GM12864 (cell line): ENCODE results near the gene FRMD4A.

ENCODE experiments used
- DNase-seq: peaks from one replicate; pipeline ENCODE4 v3.0.0-alpha.2; 2011; ENCODE audit warnings: low read depth
- H3K4me3 ChIP-seq: 2 replicates; pipeline ENCODE4 v1.5.1; 2011; ENCODE audit warnings: mild to moderate bottlenecking, low read depth, low read length, control low read depth
- TF ChIP-seq, protein P1 (sequence below): IDR thresholded peaks from 2 replicates; pipeline ENCODE4 v1.5.1; 2011; ENCODE audit warnings: low read depth, mild to moderate bottlenecking, moderate library complexity, low read length, control low read depth, inconsistent platforms; ENCODE audit errors: missing control alignments

The FRMD4A gene

DNA sequence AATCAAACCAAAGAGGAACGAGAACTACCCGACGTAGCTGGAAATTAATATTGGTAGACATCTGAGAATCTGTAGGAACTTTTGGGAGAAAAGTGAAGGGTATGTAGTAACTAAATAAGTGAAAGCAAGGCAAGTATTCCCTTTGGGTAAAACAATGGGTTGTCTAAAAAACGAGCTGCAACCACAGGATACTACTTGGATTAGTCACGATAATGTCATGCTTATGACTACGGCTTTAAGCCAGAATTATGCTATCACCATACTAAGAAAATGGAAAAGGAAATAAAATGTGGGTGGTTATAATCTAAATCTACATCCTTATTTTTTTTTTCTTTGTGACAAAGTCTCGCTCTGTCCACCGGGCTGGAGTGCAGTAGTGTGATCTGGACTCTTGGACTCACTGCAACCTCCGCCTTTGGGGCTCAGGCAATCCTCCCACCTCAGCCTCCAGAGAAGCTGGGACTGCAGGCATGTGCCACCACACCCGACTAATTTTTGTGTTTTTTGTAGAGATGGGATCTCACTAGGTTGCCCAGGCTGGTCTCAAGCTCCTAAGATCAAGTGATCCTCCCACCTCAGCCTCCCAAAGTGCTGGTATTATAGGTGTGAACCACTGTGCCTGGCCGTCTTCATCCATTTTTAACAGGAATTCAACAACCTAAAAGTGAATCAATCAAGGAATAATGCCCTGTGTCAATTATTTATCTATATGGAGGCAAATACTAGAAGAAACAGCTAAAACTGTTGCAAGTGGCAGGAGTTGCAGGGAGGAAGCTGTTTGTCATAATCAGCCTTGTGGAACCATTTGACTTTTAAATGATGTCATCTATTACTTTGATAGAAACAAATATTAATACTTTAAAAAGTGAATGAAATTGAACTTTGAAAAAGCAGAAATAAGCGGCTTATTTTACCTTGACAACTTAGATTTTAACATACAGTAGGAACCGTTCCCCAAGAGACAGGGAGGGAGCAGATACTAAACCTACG lies 554.6 kb downstream of the FRMD4A start:
- no peak overlapping the region for H3K4me3 ChIP-seq
- DNase-seq, result no peak
- TF ChIP-seq, protein P1, sequence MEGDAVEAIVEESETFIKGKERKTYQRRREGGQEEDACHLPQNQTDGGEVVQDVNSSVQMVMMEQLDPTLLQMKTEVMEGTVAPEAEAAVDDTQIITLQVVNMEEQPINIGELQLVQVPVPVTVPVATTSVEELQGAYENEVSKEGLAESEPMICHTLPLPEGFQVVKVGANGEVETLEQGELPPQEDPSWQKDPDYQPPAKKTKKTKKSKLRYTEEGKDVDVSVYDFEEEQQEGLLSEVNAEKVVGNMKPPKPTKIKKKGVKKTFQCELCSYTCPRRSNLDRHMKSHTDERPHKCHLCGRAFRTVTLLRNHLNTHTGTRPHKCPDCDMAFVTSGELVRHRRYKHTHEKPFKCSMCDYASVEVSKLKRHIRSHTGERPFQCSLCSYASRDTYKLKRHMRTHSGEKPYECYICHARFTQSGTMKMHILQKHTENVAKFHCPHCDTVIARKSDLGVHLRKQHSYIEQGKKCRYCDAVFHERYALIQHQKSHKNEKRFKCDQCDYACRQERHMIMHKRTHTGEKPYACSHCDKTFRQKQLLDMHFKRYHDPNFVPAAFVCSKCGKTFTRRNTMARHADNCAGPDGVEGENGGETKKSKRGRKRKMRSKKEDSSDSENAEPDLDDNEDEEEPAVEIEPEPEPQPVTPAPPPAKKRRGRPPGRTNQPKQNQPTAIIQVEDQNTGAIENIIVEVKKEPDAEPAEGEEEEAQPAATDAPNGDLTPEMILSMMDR, result no peak

DNA sequence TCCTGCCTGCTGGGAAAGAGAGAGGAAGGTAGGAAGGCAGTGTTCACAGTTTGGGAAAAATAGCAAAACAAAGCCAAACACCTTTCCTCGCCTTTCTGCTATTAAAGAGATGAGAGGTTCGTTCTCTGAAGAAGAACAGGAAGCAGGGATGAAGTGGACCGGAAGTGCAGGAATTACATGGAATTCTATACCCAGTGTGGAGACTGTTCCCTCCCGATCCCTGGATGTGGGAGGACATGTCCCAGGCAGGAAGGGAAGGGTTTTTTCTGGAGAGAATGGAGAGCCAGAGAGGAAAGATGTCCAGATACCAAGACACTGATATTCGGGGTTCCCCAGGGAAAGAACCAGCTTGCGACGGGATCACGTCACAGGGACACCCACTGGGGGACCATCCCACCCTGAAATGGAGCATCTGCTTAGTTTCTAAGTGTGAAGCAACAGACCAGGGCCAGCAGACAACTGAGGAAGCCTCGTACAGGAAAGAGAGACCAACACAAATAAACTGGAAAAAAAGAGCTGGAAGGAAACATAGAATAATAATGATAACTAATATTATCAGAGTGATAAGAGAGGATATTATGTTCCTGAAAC lies 556.3 kb downstream of the FRMD4A start:
- H3K4me3 ChIP-seq, result no peak overlapping the region
- DNase-seq, result no peak
- TF ChIP-seq, protein P1, result no peak

DNA sequence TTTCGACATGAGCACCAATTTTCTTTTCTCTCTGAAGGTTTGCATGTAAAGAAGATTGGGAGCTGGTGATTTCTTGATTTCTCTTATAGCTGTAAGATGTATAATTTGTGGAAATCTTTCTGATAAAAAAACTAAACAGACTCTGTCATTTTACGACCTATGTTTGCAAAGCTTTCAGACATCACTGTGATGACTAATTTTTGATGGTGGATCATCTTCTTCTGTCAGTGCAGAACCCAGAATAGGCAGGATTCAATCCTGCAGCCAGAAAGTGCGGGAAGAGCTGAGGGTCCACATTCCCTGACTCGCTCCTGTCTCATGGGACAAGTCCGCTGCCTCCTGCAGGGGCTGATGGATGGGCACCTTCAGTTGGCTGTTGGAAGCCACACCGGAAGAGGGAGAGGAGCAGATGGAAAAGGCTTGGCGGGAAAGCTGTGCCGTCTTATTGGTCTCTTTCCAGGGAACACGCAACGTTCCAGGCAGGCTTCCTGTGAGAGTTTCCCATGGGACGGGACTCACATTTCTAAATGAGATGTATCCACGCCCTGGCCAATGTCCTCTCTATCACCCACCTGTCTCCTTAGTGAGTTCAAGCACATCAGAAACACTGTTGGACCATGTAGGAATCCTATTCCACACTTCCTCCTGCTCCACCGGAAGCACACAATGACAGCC lies 557.1 kb downstream of the FRMD4A start:
- DNase-seq, result no peak

DNA sequence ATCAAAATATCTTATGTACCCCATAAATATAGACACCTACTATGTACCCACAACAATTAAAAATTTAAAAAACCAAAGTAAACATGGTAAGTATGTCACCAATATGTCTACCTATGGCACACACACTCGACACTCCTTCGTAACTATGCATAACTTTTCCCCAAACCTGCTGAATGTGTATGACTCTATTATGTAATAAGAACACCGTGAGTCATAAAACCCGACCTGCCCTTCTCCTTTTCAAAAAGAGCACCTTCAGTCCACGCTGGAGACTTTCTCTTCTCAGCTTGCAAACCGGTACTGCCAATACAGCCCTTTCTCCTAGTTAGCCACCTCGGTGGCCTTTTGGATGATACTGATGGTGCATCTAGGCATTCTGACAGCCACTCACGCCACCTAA lies 557.7 kb downstream of the FRMD4A start:
- TF ChIP-seq, protein P1, result no peak
- DNase-seq, result no peak
- no peak overlapping the region for H3K4me3 ChIP-seq

More for the DNA sequence above, 557.1 kb downstream of the FRMD4A start:
- H3K4me3 ChIP-seq, result no peak overlapping the region
- TF ChIP-seq, protein P1, result no peak

DNA sequence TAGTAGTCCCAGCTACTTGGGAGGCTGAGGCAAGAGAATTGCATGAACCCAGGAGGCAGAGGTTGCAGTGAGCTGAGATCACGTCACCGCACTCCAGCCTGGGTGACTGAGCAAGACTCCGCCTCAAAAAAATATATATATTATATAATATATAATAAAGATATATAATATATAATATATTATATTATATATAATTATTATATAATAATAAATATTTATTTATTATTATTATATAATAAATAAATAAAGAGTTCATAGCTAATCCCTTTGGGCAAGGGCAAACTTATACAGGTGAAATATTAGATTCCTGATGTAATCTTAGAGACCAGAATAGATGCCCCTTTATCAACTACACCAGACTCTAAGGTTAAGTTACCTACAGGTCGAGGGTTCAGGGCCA lies 558.7 kb downstream of the FRMD4A start:
- DNase-seq, result no peak
- TF ChIP-seq, protein P1, result no peak
- no peak overlapping the region for H3K4me3 ChIP-seq

DNA sequence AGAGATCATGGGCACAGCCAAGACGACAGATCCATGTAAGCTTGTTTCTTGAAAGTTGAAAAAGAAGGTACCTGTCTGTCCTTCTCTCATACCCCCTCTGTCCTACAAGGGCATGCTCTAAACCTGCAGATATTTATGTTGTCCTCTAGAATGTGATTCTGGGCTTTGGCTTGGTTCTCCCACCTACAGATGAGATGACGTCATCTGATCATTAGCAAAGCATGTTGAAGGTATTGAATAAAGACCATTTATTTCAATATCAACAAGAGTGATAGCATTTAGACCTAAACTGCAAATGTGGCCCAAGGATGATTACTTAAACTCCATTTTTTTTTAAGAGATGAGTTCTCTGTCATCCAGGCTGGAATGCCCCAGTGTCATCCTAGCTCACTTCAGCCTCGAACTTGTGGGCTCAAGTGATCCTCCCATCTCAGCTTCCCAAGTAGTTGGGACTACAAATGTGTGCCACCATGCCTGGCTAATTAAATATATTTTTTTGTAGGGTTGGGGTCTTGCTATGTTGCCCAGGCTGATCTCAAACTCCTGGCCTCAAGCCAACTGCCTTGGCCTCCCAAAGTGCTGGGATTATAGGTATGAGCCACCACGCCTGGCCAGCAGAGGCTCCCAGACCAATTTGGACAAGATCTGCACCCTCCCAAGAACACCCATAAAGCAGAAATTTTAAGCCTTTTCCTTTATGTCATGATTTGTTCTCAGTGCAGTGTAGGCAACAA lies 559.8 kb downstream of the FRMD4A start:
- H3K4me3 ChIP-seq, result no peak overlapping the region
- DNase-seq, result no peak
- TF ChIP-seq, protein P1, result no peak
